Activated T-cell treated with anti-CD3 and anti-CD28 coated beads, Interleukin-2, amount 50 U/mL, for 24 hours (primary cell): ENCODE results near the gene CEP350.

Experiments used
- DNase-seq: peaks from one replicate; pipeline ENCODE4 v3.0.0-alpha.2; 2020
- H3K27ac Mint-ChIP-seq: 2 replicates; pipeline ENCODE4 v1.8.0; 2020; ENCODE audit warnings: mild to moderate bottlenecking, mixed read lengths
- H3K27me3 Mint-ChIP-seq: 2 replicates; pipeline ENCODE4 v1.8.0; 2020; ENCODE audit warnings: mixed read lengths
- H3K36me3 Mint-ChIP-seq: 2 replicates; pipeline ENCODE4 v1.8.0; 2020; ENCODE audit warnings: low read depth, mixed read lengths
- H3K4me1 Mint-ChIP-seq: 2 replicates; pipeline ENCODE4 v1.8.0; 2020; ENCODE audit warnings: low read depth, mixed read lengths
- H3K4me3 Mint-ChIP-seq: 2 replicates; pipeline ENCODE4 v1.8.0; 2020; ENCODE audit warnings: mild to moderate bottlenecking, moderate library complexity, mixed read lengths
- H3K9me3 Mint-ChIP-seq: 2 replicates; pipeline ENCODE4 v1.8.0; 2020; ENCODE audit warnings: mixed read lengths

The CEP350 gene

DNA sequence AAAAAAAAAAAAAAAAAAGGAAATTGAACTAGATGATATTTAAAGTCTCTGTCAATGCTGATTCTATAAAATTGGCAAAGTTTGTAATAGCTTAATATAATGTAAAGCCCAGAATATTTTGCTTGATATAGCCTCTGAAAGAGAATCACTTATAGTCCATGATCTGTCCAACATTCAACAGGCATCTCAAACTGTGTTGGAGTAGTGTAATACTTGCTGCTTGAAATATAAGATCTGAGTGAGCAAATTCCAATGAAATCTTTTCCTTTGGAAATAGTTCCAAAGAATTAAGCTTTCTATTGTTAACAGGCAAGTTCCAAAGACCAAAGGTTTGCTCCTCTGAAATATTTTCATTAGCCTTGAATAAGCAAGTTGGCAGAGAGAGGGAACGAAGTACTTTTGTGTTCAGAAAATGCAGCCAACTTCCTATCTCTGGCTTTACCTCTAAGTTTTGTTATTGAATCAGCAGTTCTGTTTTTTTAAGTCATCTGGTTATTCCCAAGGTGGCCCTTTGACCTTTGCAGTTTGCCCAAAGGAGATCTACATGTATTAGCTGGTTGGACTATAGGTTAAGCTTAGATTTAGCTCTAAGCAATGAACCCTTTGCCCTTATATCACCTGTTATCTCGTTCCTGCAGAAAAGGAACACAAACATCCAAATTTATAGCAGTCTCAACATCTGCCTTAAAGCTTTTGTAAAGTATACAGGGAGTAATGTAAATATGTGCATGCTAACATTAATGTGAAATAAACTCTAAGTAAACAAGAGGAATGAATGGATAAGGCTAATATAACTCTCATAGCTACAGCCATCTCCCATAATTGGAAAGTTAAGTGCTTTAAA, 24.4 kb upstream of the CEP350 start:
- Mint-ChIP-seq H3K36me3 (no peaks in the 10 kb centered on the region), H3K27me3 (no peaks in the 10 kb centered on the region), H3K4me1 (no peaks in the 10 kb centered on the region), H3K27ac (no peak overlapping the region), H3K9me3 (no peaks in the 10 kb centered on the region), H3K4me3 (no peak overlapping the region)
- no peak for DNase-seq

DNA sequence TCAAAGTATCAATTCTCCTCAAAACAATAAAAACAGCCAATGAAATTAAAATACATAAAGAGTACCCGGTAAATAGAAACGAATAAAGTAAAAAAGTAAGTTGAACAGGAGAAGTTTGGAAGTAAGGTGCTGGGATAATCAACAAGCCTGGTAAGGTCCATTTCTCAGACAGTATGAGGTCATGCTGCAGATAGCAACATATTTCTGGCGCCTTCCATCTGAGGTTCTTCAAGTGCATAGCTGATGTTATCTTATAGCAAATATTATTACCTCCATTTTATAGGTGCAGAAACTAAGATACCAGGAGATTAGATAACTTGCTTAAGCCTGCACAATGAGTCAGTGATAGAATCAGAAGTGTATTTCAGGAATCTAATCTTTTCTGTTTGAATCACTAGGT, 23.7 kb upstream of the CEP350 start:
- Mint-ChIP-seq H3K36me3 (no peaks in the 10 kb centered on the region), H3K4me3 (no peak overlapping the region), H3K4me1 (no peaks in the 10 kb centered on the region), H3K9me3 (no peaks in the 10 kb centered on the region), H3K27ac (no peak overlapping the region), H3K27me3 (no peaks in the 10 kb centered on the region)
- no peak for DNase-seq

DNA sequence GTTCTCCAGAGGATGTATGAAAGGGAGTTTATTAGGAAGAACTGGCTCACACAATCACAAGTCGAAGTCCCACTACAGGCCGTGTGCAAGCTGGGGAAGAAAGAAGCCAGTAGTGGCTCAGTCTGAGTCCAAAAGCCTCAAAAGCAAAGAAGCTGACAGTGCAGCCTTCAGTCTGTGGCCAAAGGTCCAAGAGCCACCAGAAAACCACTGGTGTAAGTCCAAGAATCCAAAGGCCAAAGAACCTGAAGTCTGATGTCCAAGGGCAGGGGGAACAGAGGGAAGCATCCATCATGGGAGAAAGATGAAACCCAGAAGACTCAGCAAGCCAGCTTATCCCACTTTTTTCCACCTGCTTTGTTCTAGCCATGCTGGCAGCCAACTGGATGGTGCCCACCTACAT, 21.4 kb upstream of the CEP350 start:
- Mint-ChIP-seq H3K4me1 (no peaks in the 10 kb centered on the region), H3K27ac (no peak overlapping the region), H3K9me3 (no peaks in the 10 kb centered on the region), H3K27me3 (no peaks in the 10 kb centered on the region), H3K4me3 (no peak overlapping the region), H3K36me3 (no peaks in the 10 kb centered on the region)
- no peak for DNase-seq

GRCh38 chr1:179935909-179936496, 18.6 kb upstream of the CEP350 start:
- no peak for DNase-seq
- H3K4me1 Mint-ChIP-seq, result no peaks in the 10 kb centered on the region
- no peak overlapping the region for H3K4me3 Mint-ChIP-seq
- H3K9me3 Mint-ChIP-seq, result no peaks in the 10 kb centered on the region
- no peak overlapping the region for H3K27ac Mint-ChIP-seq
- peaks cover 3% of the 10 kb centered on the region for H3K27me3 Mint-ChIP-seq
- no peaks in the 10 kb centered on the region for H3K36me3 Mint-ChIP-seq

- Mint-ChIP-seq H3K9me3 (no peaks in the 10 kb centered on the region), H3K4me1 (no peaks in the 10 kb centered on the region), H3K27me3 (peaks cover 3% of the 10 kb centered on the region), H3K27ac (no peak overlapping the region), H3K4me3 (no peak overlapping the region), H3K36me3 (no peaks in the 10 kb centered on the region)
- DNase-seq, result no peak
Observed at GRCh38 chr1:179937668-179938254, 16.8 kb upstream of the CEP350 start.

- no peaks in the 10 kb centered on the region for H3K36me3 Mint-ChIP-seq
- no peak for DNase-seq
- no peaks in the 10 kb centered on the region for H3K9me3 Mint-ChIP-seq
- no peak overlapping the region for H3K4me3 Mint-ChIP-seq
- H3K27me3 Mint-ChIP-seq, result peaks cover 3% of the 10 kb centered on the region
- no peaks in the 10 kb centered on the region for H3K4me1 Mint-ChIP-seq
- H3K27ac Mint-ChIP-seq, result no peak overlapping the region
Observed at GRCh38 chr1:179938752-179939151, 15.9 kb upstream of the CEP350 start.

GRCh38 chr1:179939941-179940340, 14.7 kb upstream of the CEP350 start:
- Mint-ChIP-seq H3K4me3 (no peak overlapping the region), H3K27me3 (peaks cover 3% of the 10 kb centered on the region), H3K4me1 (no peaks in the 10 kb centered on the region), H3K9me3 (no peaks in the 10 kb centered on the region), H3K36me3 (no peaks in the 10 kb centered on the region), H3K27ac (no peak overlapping the region)
- no peak for DNase-seq

DNA sequence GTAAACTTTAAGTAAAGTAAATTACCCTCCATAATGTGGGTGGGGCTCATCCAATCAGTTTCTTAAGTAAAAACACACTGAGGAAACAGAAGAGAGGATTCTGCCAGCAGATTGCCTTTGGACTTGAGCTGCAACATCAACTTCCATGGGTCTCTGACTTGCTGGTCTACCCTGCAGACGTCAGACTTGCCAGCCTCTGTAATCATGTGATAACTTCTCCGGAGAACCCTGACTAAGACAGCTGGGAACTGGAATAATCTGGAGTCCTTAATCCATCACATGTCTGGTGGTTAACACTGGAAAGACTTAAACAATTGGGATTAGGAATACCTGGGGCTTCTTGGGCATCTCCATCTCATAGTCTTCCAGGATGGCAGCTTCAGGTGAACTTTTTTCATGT, 13.2 kb upstream of the CEP350 start:
- H3K4me1 Mint-ChIP-seq, result no peaks in the 10 kb centered on the region
- no peaks in the 10 kb centered on the region for H3K9me3 Mint-ChIP-seq
- H3K27me3 Mint-ChIP-seq, result peaks cover 3% of the 10 kb centered on the region
- H3K4me3 Mint-ChIP-seq, result no peak overlapping the region
- no peak overlapping the region for H3K27ac Mint-ChIP-seq
- H3K36me3 Mint-ChIP-seq, result no peaks in the 10 kb centered on the region
- no peak for DNase-seq

DNA sequence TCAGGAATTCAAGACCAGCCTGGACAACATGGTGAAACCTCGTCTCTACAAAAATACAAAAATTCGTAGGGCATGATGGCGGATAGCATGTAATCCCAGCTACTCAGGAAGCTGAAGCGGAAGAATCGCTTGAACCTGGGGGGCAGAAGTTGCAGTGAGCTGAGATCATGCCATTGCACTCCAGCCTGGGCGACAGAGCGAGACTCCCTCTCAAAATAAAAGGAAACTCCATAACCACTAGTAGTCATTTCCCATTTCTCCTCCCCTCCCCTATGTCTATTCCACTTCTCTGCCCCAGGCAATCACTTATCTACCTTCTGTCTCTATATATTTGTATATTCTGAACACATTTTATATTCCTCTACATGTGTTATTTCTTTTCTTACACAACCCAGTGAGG, 4.0 kb upstream of the CEP350 start:
- DNase-seq, result no peak
- H3K36me3 Mint-ChIP-seq, result peaks cover 6% of the 10 kb centered on the region
- H3K9me3 Mint-ChIP-seq, result no peaks in the 10 kb centered on the region
- no peak overlapping the region for H3K27ac Mint-ChIP-seq
- no peaks in the 10 kb centered on the region for H3K27me3 Mint-ChIP-seq
- peaks cover 27% of the 10 kb centered on the region for H3K4me1 Mint-ChIP-seq
- H3K4me3 Mint-ChIP-seq, result no peak overlapping the region

GRCh38 chr1:179951383-179952144, 3.0 kb upstream of the CEP350 start:
- Mint-ChIP-seq H3K9me3 (no peaks in the 10 kb centered on the region), H3K36me3 (peaks cover 7% of the 10 kb centered on the region), H3K4me3 (no peak overlapping the region), H3K27me3 (no peaks in the 10 kb centered on the region), H3K4me1 (peaks cover 36% of the 10 kb centered on the region), H3K27ac (peak overlapping the region; percentile 94)
- no peak for DNase-seq

DNA sequence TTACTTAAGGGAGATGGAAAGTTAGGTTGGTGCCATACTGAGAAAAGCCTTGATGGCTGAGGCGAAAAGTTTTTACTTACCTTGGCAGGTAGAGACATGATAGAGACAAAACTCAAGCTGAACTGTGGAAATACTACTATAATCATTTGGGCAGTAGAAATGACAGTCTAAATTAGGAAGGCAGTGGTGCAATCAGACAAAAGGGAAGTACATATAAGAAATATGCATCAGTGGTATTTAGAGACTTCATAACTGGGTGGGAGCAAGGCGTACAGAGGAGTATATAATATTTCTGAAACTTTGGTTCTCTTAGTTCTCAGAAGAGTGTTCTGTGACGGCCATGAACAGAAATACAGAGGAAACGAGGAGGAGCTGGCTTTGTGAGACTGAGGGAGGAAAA, 2.4 kb upstream of the CEP350 start:
- no peaks in the 10 kb centered on the region for H3K9me3 Mint-ChIP-seq
- H3K36me3 Mint-ChIP-seq, result peaks cover 7% of the 10 kb centered on the region
- H3K27me3 Mint-ChIP-seq, result no peaks in the 10 kb centered on the region
- peak overlapping the region; percentile 94 for H3K27ac Mint-ChIP-seq
- H3K4me1 Mint-ChIP-seq, result peaks cover 41% of the 10 kb centered on the region
- DNase-seq, result no peak
- no peak overlapping the region for H3K4me3 Mint-ChIP-seq

DNA sequence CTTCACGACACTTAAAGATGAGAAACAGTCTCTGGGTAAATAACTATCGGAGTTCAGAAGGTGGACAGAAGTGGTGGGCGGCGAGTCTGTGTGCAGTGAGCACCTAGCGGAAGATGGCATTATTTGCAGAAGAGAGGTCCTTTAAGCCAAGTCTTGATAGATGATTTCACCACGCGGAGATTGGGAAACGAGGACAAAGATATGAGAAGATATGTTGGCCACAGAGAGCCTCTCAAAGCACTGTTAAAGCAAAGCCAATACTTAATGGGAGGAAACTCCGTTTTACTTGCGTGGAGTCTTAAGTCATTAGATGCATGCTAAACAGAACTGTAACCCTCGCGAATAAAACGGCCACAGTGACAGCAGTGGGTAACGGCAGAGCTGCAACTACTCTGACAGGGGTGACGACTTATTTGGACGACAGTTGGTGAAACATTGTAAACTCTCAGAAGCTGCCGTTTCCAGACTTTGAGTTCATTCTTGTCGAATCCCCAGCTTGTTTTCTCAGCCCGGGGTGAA, 577 bp upstream of the CEP350 start:
- Mint-ChIP-seq H3K36me3 (peaks cover 8% of the 10 kb centered on the region), H3K4me1 (peaks cover 56% of the 10 kb centered on the region), H3K9me3 (no peaks in the 10 kb centered on the region), H3K4me3 (peak overlapping the region; percentile 91), H3K27ac (peak overlapping the region; percentile 94), H3K27me3 (no peaks in the 10 kb centered on the region)
- peak; percentile 50 for DNase-seq

DNA sequence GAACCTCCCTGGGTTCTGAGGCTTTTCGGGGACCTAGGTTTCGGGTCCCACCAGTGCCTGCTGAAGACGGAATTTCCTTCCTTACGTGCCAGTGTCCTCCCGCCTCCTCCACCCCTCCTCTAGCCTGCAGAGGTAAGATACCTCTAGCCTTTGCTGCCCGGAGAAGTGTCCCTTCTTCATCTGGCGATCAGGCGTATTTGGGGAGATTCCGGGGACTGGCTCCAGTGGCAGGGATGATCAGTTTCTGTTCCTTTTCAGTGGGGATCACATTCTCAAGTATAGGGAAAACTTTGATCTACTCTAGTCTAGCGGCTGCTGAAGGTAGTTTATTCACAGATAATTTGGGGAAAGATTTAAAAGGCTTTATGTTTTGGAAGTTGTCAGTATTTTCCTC, 674 bp downstream of the CEP350 start:
- peak overlapping the region; percentile 91 for H3K4me3 Mint-ChIP-seq
- H3K27me3 Mint-ChIP-seq, result no peaks in the 10 kb centered on the region
- H3K9me3 Mint-ChIP-seq, result no peaks in the 10 kb centered on the region
- peaks cover 9% of the 10 kb centered on the region for H3K36me3 Mint-ChIP-seq
- H3K4me1 Mint-ChIP-seq, result peaks cover 65% of the 10 kb centered on the region
- peak overlapping the region; percentile 90 for H3K27ac Mint-ChIP-seq
- DNase-seq, result no peak

DNA sequence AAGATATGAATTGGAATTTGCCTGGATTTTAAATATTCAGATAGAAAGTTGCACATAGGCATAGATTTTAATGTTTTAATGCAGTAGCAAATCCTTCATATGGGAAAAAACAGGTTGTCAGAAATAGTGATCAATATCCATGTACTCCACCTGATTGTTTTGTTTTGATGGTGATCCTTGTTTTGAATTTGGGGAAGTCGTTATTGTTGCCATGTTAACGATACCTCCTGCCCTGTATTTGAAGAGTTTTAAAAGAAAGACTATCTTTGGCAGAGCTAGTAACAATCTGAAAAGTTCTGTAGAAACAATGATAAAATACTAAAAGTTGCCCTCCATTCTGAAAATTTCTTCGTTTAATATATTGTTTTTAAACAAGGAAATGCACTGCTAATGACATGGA, 1.1 kb downstream of the CEP350 start:
- Mint-ChIP-seq H3K9me3 (no peaks in the 10 kb centered on the region), H3K4me1 (peaks cover 67% of the 10 kb centered on the region), H3K36me3 (peaks cover 12% of the 10 kb centered on the region), H3K4me3 (peak overlapping the region; percentile 91), H3K27me3 (no peaks in the 10 kb centered on the region), H3K27ac (peak overlapping the region; percentile 90)
- no peak for DNase-seq
